Heart left ventricle (tissue), 13 donors: Measurements from ENCODE around the gene PKD2L1.

Experiments used
- CTCF ChIP-seq, 12 donors: fragments of 200-600 bp; sonication (generic) in 4 of 12; IDR thresholded peaks; one replicate each; pipeline versions ENCODE4 v1.5.0 to v1.8.0; 2018 to 2022; ENCODE audit warnings: antibody characterized with exemption in 12 of 12, mild to moderate bottlenecking in 5 of 12
- POLR2A ChIP-seq, 2 donors: fragments of 450-650 bp; IDR thresholded peaks; one replicate each; pipeline ENCODE4 v1.6.1; 2017; ENCODE audit warnings: antibody characterized with exemption in 2 of 2, mild to moderate bottlenecking in 2 of 2, moderate library complexity in 2 of 2
- donor health status: ischemic (EF 13 %, LVEDD 7.1; RV severe dilation, severe dysfunction).
- donor health status: DM: no; HTN: yes; CAD: no.
- donor health status: DM: no; HTN: no; CAD: no.
- donor health status: ischemic (EF 25% LVEDD 6.9; RV normal size, moderate dysfunction).
- donor health status: ischemic (EF 25% LVEDD 5.7; RV mildly dilated, moderate dysfunction).
- donor health status: ischemic (EF 35%, LVEDD 5.7; RV mildly dilated, moderate dysfunction).
- donor health status: nonischemic (EF 11% LVEDD 7.7; RV severe dilation, severe dysfunction).
- donor health status: DM: yes; HTN: yes; CAD: no.
- donor health status: PGD.
- donor health status: ischemic (EF 29% LVEDD 5.4; RV normal size, mild dysfunction).
- donor health status: nonischemic (EF 23%, LVEDD 6.1; RV moderate dilation, normal function).

GRCh38 chr10:100373298-100374199 lies 43.5 kb upstream of the PKD2L1 start:
- TF ChIP-seq CTCF (IDR thresholded peaks at IDR 0.05) (no peak), POLR2A (IDR thresholded peaks at IDR 0.05) (no peak)
